ENCODE measurements around the gene ZBTB32. TPM values are rescaled to one million over a fixed set of nuclear protein-coding genes. Genes with fewer than 3 reads are reported as not detected.
A peak's percentile ranks its signal among the peaks of the same experiment; 100 is the strongest.

Gene ZBTB32
- total RNA-seq, 1 donor from 2014 or later = not detected

DNA sequence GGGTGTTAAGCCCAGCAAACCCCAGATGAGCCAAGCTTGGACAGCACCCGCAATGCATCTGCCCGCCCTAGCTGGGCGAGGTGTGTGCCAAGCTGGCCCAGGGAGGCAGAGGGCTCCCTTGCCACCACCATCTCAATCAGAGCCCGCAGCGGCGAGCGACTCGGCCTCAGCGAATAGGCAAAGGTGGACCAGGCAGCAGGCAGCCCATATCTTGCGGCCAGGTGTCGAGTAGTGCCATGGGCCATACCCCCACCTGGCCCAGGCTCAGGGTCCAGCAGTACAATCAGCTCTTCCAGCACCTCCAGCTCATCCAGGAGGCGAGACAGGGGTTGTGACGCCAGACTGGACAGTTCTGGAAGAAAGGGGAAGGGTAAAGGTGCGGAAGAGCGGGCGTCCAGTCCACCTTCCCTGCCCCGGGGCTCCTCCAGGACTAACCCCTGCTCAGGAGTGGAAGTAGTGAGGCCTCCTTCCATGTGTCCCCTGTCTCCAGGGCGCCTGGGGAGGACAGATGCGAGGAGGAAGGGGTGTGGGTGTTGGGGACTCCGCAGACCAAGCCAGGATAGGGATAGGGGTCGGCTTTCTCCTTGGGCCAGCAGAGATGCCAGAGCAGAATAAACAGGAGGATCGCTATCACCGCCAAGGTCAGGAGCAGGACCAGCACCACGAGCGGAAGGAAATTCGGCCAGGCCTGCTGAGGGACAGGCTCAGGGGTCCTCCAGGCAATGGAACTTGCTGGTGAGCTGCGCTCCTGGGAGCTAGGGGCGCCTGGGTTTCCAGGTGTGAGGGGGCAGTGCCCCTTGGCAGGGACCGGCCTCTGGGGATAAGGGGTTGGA, 35.1 kb downstream of the ZBTB32 start:
- Mint-ChIP-seq H3K4me1 (ENCODE audit: low read depth) (peaks cover 18% of the 10 kb centered on the region), H3K36me3 (ENCODE audit: low read depth) (peaks cover 14% of the 10 kb centered on the region), H3K4me3 (ENCODE audit: unreplicated experiment) (peak overlapping the region; percentile 79), H3K27ac (ENCODE audit: unreplicated experiment) (peak overlapping the region; percentile 17), H3K27me3 (ENCODE audit: low read depth) (no peaks in the 10 kb centered on the region), H3K9me3 (ENCODE audit: low read depth) (no peaks in the 10 kb centered on the region)
- TF ChIP-seq, protein P1, sequence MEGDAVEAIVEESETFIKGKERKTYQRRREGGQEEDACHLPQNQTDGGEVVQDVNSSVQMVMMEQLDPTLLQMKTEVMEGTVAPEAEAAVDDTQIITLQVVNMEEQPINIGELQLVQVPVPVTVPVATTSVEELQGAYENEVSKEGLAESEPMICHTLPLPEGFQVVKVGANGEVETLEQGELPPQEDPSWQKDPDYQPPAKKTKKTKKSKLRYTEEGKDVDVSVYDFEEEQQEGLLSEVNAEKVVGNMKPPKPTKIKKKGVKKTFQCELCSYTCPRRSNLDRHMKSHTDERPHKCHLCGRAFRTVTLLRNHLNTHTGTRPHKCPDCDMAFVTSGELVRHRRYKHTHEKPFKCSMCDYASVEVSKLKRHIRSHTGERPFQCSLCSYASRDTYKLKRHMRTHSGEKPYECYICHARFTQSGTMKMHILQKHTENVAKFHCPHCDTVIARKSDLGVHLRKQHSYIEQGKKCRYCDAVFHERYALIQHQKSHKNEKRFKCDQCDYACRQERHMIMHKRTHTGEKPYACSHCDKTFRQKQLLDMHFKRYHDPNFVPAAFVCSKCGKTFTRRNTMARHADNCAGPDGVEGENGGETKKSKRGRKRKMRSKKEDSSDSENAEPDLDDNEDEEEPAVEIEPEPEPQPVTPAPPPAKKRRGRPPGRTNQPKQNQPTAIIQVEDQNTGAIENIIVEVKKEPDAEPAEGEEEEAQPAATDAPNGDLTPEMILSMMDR (IDR thresholded peaks at IDR 0.05) = no peak
- DNase-seq (ENCODE audit: low spot score) = peak; percentile 87

DNA sequence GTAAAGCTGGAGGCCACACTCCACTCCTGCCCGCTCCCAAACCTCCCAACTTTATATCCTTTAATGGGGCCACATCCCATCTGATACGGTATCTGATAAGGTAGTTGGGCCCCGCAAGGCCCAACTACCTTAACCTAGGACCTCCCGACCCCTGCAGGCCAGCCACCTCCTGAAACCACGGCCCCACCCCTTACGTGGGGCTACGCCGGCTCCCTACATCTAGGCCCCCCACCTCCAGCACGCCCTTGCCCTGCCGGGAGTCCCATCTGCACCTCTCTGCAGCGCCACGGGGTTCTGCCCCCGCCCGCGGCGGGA, 35.7 kb downstream of the ZBTB32 start:
- peak overlapping the region; percentile 65 for H3K27ac Mint-ChIP-seq (ENCODE audit: unreplicated experiment)
- TF ChIP-seq, protein P1 (IDR thresholded peaks at IDR 0.05) = no peak
- DNase-seq (ENCODE audit: low spot score) = no peak
- H3K9me3 Mint-ChIP-seq (ENCODE audit: low read depth) = no peaks in the 10 kb centered on the region
- peak overlapping the region; percentile 79 for H3K4me3 Mint-ChIP-seq (ENCODE audit: unreplicated experiment)
- no peaks in the 10 kb centered on the region for H3K27me3 Mint-ChIP-seq (ENCODE audit: low read depth)
- peaks cover 10% of the 10 kb centered on the region for H3K36me3 Mint-ChIP-seq (ENCODE audit: low read depth)
- H3K4me1 Mint-ChIP-seq (ENCODE audit: low read depth) = peaks cover 21% of the 10 kb centered on the region

DNA sequence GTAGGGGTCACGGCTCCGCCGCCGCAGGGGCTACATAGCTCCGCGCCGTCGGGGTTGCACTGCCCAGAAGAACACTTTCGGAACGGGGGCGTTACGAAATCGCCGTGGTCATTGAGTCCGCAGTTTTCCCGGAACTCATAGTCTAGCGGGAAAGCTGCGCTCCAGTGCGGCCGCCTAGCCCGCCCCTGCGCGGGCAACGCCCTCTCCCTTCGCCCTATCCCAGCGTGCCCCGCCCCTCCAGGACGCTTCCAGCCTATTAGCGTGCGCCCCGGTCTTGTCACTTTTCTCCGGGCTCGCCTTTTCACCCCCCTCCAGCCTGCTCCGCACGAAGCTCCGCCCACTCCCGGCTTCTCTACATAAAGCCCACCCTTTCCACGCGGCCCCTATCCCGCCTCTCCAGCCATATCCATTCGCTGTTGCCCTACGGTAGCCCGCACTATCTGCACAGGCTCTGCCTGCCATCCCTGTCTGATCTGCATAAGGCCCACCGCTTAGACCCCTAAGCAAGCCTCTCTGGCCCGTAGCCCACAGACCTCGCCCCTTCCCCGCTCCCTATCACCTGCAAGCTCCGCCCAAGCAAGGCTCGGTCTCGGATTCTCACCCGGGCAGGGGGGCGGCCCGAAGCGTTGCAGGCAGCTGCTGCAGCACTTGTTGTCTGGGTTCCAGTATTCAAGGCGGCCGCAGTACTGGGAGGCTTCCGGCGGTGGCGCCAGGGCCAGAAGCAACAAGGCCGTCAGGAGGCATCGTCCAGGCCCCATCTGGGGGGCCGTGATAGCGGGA, 36.3 kb downstream of the ZBTB32 start:
- DNase-seq (ENCODE audit: low spot score) = peak; percentile 100
- Mint-ChIP-seq H3K4me1 (ENCODE audit: low read depth) (peaks cover 23% of the 10 kb centered on the region), H3K9me3 (ENCODE audit: low read depth) (no peaks in the 10 kb centered on the region), H3K27me3 (ENCODE audit: low read depth) (no peaks in the 10 kb centered on the region), H3K27ac (ENCODE audit: unreplicated experiment) (peak overlapping the region; percentile 95), H3K4me3 (ENCODE audit: unreplicated experiment) (peak overlapping the region; percentile 79), H3K36me3 (ENCODE audit: low read depth) (peaks cover 9% of the 10 kb centered on the region)
- TF ChIP-seq, protein P1 (IDR thresholded peaks at IDR 0.05) = peak; percentile 59

DNA sequence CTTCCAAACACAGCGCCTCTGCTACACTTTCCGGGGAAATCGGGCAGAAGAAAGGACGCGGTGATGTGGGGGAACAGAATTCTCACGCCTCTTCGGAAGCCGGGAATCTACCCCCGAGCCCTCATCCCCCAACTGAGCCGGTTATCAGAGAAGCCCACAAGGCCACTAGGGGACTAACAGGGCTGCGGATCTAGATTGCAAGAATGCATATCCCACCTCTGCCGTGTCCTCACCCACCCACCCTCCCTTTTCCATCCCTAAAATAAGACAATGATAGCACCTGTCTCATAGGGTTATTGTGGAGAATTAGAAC, 36.8 kb downstream of the ZBTB32 start:
- Mint-ChIP-seq H3K9me3 (ENCODE audit: low read depth) (no peaks in the 10 kb centered on the region), H3K27ac (ENCODE audit: unreplicated experiment) (peak overlapping the region; percentile 95), H3K4me1 (ENCODE audit: low read depth) (peaks cover 28% of the 10 kb centered on the region), H3K36me3 (ENCODE audit: low read depth) (peaks cover 7% of the 10 kb centered on the region), H3K27me3 (ENCODE audit: low read depth) (no peaks in the 10 kb centered on the region), H3K4me3 (ENCODE audit: unreplicated experiment) (peak overlapping the region; percentile 79)
- DNase-seq (ENCODE audit: low spot score) = no peak
- TF ChIP-seq, protein P1 (IDR thresholded peaks at IDR 0.05) = peak; percentile 31

DNA sequence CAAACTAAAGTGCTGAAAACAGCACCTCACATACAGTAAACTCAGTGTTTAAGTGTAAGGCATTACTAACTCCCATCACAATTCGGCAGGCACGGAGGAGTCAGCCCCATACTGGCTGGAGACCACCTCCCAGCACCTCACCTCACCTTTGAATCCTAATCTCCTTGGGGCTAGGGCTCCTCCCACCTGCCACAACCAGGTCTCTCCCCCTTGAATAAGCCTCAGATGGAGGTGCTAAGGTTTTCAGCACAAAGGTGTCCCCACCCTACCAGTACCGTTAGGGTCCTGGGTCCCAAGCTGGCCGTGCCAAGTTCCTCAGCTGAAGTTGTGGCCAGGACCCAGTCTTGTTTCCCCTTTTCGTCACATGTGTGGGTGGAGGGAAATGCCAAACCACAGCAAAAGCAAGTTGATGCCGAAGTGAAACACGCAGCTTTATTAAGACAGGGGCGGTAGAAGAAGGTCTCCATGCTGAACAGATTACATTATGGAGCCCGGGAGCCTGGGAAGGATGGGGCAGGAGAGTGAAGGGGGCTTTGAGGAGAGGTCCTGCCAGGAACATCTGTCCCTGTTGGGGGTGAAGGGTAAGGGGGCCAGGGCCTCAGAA, 37.9 kb downstream of the ZBTB32 start, which contains the start of gene IGFLR1:
IGFLR1 (minus strand) TSS at position 332 of the 604 bp plus-strand sequence. CDS start 1,272 bp downstream, outside the sequence.
- Mint-ChIP-seq H3K27me3 (ENCODE audit: low read depth) (no peaks in the 10 kb centered on the region), H3K4me3 (ENCODE audit: unreplicated experiment) (no peak within 1 kb of the TSS), H3K27ac (ENCODE audit: unreplicated experiment) (peak within 1 kb of the TSS; percentile 36), H3K4me1 (ENCODE audit: low read depth) (peaks cover 39% of the 10 kb centered on the region), H3K9me3 (ENCODE audit: low read depth) (no peaks in the 10 kb centered on the region), H3K36me3 (ENCODE audit: low read depth) (peaks cover 4% of the 10 kb centered on the region)
- DNase-seq (ENCODE audit: low spot score) = no peak
- TF ChIP-seq, protein P1 (IDR thresholded peaks at IDR 0.05) = no peak

All from chondrocyte (in vitro differentiated cells).